Stomach (tissue), 4 donors: ENCODE data around the gene VSIG10L.

Experiments used
- EP300 ChIP-seq: sonication (generic); formaldehyde crosslinking; IDR thresholded peaks from one replicate; pipeline ENCODE4 v1.6.1; 2017; ENCODE audit warnings: antibody characterized with exemption
- POLR2A ChIP-seq, 4 donors: fragments of 450-650 bp; IDR thresholded peaks; one replicate each; pipeline ENCODE4 v1.6.1; 2016; ENCODE audit warnings: antibody characterized with exemption in 4 of 4, control low read depth in 2 of 4, mild to moderate bottlenecking in 1 of 4, moderate library complexity in 1 of 4
- POLR2AphosphoS5 ChIP-seq, 3 donors: sonication (generic); formaldehyde crosslinking; IDR thresholded peaks; one replicate each; pipeline ENCODE4 v1.6.1; 2016; ENCODE audit warnings: antibody characterized with exemption in 3 of 3
- TF ChIP-seq, protein P1 (sequence below), 7 experiments: fragments of 450-650 bp in 4 of 7; fragments of 200-600 bp in 3 of 7; sonication (generic) in 3 of 7; IDR thresholded peaks; one replicate each; pipeline ENCODE4 v1.5.1; 2016 to 2019; ENCODE audit warnings: antibody characterized with exemption in 7 of 7, control low read depth in 2 of 7, mild to moderate bottlenecking in 1 of 7

DNA sequence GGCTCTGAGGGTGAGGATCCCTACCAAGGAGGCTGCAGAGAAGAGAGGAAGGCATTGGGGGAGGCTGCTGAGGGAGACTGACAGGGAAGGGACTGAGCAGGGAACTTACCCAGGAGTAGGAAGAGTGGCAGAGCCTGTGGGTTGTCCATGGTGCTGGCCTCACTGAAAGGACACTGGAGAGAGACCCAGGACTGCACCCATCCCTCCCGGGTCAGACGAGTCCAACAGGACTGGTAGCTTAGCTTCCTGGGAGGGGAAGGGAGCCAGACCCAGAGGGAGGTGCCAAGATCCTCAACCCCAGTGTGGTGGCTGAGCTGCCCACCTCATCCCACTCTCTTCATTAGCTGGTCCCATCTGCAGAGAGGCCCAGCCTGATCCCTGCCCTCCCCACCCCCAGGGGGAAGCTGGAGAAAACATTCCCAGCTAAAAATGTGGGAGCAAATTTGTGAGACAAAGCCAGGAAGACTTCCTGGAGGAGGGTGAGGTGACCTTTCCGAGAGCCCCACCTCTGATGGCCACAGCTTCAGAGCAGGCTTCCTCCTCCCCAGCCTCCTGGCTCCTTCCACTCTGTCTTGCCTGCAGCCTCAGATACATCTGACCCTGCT, at the start of gene VSIG10L:
- TF ChIP-seq, protein P1, sequence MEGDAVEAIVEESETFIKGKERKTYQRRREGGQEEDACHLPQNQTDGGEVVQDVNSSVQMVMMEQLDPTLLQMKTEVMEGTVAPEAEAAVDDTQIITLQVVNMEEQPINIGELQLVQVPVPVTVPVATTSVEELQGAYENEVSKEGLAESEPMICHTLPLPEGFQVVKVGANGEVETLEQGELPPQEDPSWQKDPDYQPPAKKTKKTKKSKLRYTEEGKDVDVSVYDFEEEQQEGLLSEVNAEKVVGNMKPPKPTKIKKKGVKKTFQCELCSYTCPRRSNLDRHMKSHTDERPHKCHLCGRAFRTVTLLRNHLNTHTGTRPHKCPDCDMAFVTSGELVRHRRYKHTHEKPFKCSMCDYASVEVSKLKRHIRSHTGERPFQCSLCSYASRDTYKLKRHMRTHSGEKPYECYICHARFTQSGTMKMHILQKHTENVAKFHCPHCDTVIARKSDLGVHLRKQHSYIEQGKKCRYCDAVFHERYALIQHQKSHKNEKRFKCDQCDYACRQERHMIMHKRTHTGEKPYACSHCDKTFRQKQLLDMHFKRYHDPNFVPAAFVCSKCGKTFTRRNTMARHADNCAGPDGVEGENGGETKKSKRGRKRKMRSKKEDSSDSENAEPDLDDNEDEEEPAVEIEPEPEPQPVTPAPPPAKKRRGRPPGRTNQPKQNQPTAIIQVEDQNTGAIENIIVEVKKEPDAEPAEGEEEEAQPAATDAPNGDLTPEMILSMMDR (IDR thresholded peaks at IDR 0.05) = no peak
- TF ChIP-seq POLR2A (IDR thresholded peaks at IDR 0.05) (no peak), POLR2AphosphoS5 (IDR thresholded peaks at IDR 0.05) (no peak), EP300 (no peak)
